ENCODE results near the gene VRK1.

VRK1 gene

DNA sequence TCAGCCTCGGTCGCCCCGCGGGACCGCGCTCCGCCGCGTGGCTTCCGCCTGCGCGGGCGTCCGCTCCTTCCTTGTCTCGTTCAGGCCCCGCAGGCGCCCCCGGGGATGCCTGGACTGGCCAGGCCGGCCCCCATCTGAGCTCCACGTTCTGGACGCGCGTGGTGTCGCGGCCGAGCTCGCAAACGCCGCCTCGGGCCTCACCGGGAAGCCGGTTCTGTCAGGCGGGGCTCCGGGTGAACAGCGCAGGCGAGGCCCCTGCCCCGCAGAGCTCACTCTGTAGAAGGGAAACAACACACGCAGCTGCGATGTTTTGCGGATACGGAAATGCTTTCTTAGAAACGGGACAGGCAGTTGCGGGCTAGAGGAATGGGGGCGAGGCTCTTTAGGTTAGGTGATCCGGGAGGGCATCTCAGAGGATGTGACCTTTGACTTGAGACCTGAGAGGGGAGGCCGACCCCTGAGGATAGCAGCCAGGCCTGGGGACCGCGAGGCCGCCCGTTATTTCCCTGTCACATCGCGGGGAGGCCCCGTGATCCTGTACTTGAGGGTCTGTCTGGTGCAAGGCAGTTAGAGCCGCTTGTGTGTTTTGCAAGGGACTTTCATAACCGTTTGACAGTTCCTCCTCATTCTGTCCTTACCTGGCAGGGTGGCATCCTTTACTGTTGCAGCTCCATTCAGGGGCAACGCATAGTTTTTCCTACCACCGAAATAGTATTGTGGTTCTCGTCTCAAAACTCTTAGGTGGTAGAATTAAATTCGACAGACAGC lies 584 bp downstream of the VRK1 start:
- intact Hi-C loops (cut with micrococcal nuclease) = loop anchor here (5.0 to 10.0 kb wide), 2 partner anchors 35 to 433 kb away; partner anchors contain the start of genes ATG2B and GSKIP
- Mint-ChIP-seq H3K36me3 (ENCODE audit: low read depth) (no peaks in the 10 kb centered on the region), H3K27ac (peak overlapping the region; percentile 84), H3K4me1 (ENCODE audit: low read depth) (peaks cover 32% of the 10 kb centered on the region), H3K9me3 (peaks cover 5% of the 10 kb centered on the region), H3K4me3 (peak overlapping the region; percentile 95), H3K27me3 (peaks cover 9% of the 10 kb centered on the region)

DNA sequence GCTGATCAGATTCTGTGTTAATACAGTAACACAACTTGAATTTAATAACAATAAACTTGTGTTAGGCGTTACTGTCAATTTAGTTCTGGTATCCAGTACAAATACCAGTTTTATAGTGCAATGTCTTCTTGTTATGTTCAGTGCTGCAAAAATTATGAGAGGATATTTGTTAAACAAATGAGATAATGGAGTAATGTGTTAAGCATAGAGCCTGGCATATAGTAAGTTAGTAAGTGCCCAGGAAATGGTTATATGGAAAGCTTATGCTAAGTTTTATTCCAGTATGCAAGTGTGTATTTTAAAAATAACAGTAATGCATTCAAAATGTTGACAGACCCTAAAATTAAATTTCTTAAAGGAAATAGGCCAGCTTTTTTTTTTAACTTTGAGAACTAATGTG lies 1.8 kb downstream of the VRK1 start:
- Mint-ChIP-seq H3K4me3 (no peak overlapping the region), H3K9me3 (no peaks in the 10 kb centered on the region)

GRCh38 chr14:96799489-96800054 lies 2.4 kb downstream of the VRK1 start:
- Mint-ChIP-seq H3K4me1 (ENCODE audit: low read depth) (peaks cover 32% of the 10 kb centered on the region), H3K36me3 (ENCODE audit: low read depth) (no peaks in the 10 kb centered on the region), H3K27ac (no peak overlapping the region), H3K9me3 (no peaks in the 10 kb centered on the region), H3K27me3 (peaks cover 6% of the 10 kb centered on the region), H3K4me3 (no peak overlapping the region)
- intact Hi-C loops (cut with micrococcal nuclease) = loop anchor here (5.0 to 10.0 kb wide), 2 partner anchors 37 to 435 kb away; partner anchors contain the start of genes ATG2B and GSKIP

More for the DNA sequence above, 1.8 kb downstream of the VRK1 start:
- H3K36me3 Mint-ChIP-seq (ENCODE audit: low read depth) = no peaks in the 10 kb centered on the region
- no peak overlapping the region for H3K27ac Mint-ChIP-seq
- H3K4me1 Mint-ChIP-seq (ENCODE audit: low read depth) = peaks cover 26% of the 10 kb centered on the region
- intact Hi-C loops (cut with micrococcal nuclease) = loop anchor here (5.0 to 10.0 kb wide), 2 partner anchors 37 to 434 kb away; partner anchors contain the start of genes ATG2B and GSKIP
- H3K27me3 Mint-ChIP-seq = peaks cover 9% of the 10 kb centered on the region

DNA sequence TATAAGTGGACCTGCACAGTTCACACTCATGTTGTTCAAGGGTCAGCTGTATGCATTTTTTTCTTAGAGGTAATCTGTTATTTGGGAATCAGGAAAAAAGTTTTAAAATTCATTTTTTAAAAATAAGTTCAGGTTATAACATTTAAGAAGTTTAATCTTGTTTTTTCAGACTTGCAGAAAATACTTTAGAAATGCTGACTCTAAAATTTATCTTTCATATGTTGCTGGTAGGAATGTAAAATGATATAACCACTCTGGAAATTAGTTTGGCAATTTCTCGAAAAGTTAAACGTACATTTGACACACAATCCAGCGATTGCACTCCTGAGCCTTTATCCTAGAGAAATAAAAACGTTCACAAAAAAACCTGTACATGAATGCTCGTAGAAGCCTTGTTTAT lies 4.7 kb downstream of the VRK1 start:
- no peaks in the 10 kb centered on the region for H3K9me3 Mint-ChIP-seq
- no peak overlapping the region for H3K4me3 Mint-ChIP-seq
- H3K4me1 Mint-ChIP-seq (ENCODE audit: low read depth) = peaks cover 28% of the 10 kb centered on the region
- H3K27ac Mint-ChIP-seq = no peak overlapping the region
- H3K27me3 Mint-ChIP-seq = no peaks in the 10 kb centered on the region
- H3K36me3 Mint-ChIP-seq (ENCODE audit: low read depth) = no peaks in the 10 kb centered on the region
- intact Hi-C loops (cut with micrococcal nuclease) = no loop called here

DNA sequence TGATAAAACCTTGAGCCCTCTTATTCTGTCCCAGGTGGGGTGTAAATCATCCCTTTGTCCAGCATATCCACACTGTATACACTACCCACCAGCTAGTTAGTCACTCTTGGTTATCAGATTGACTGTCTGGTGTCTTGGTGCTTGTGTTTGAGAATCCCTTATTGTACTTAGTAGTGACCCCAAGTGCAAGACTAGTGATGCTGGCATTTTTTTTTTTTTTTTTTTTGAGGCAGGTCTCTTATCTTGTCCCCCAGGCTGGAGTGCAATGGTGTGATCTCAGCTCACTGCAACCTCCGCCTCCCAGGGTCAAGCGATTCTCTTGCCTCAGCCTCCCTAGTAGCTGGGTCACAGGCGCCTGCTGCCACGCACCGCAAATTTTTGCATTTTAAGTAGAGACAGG lies 5.8 kb downstream of the VRK1 start:
- no peak overlapping the region for H3K4me3 Mint-ChIP-seq
- peaks cover 33% of the 10 kb centered on the region for H3K4me1 Mint-ChIP-seq (ENCODE audit: low read depth)
- H3K27ac Mint-ChIP-seq = no peak overlapping the region
- intact Hi-C loops (cut with micrococcal nuclease) = no loop called here
- no peaks in the 10 kb centered on the region for H3K9me3 Mint-ChIP-seq
- no peaks in the 10 kb centered on the region for H3K27me3 Mint-ChIP-seq
- H3K36me3 Mint-ChIP-seq (ENCODE audit: low read depth) = no peaks in the 10 kb centered on the region

DNA sequence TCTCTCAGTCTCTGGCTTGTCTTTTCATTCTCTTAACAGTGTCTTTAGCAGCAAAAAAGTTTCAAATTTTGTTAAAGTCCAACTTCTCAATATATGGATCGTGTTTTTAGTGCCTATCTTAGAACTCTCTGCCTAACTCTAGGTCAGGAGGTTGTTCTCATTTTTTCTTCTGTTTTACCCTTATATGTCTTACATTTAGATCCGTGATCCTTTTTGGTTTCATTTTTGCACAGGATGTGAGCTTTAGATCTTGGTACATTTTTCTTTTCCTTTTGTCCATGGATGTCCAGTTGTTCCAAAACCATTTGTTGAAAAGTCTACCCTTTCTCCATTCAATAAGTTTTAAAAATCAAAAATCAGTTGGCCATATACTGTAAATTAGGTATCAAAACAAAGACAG lies 6.8 kb downstream of the VRK1 start:
- Mint-ChIP-seq H3K9me3 (no peaks in the 10 kb centered on the region), H3K4me3 (no peak overlapping the region), H3K4me1 (ENCODE audit: low read depth) (peaks cover 28% of the 10 kb centered on the region), H3K36me3 (ENCODE audit: low read depth) (no peaks in the 10 kb centered on the region), H3K27me3 (no peaks in the 10 kb centered on the region), H3K27ac (no peak overlapping the region)
- intact Hi-C loops (cut with micrococcal nuclease) = no loop called here

GRCh38 chr14:96804895-96805294 lies 7.7 kb downstream of the VRK1 start:
- intact Hi-C loops (cut with micrococcal nuclease) = no loop called here
- Mint-ChIP-seq H3K27me3 (no peaks in the 10 kb centered on the region), H3K36me3 (ENCODE audit: low read depth) (no peaks in the 10 kb centered on the region), H3K27ac (no peak overlapping the region), H3K4me1 (ENCODE audit: low read depth) (peaks cover 28% of the 10 kb centered on the region), H3K4me3 (no peak overlapping the region), H3K9me3 (no peaks in the 10 kb centered on the region)

GRCh38 chr14:96805956-96806355 lies 8.8 kb downstream of the VRK1 start:
- intact Hi-C loops (cut with micrococcal nuclease) = no loop called here
- Mint-ChIP-seq H3K4me1 (ENCODE audit: low read depth) (peaks cover 28% of the 10 kb centered on the region), H3K27me3 (no peaks in the 10 kb centered on the region), H3K27ac (no peak overlapping the region), H3K36me3 (ENCODE audit: low read depth) (no peaks in the 10 kb centered on the region), H3K9me3 (no peaks in the 10 kb centered on the region), H3K4me3 (no peak overlapping the region)

GRCh38 chr14:96806836-96807235 lies 9.7 kb downstream of the VRK1 start:
- H3K4me1 Mint-ChIP-seq (ENCODE audit: low read depth) = peaks cover 28% of the 10 kb centered on the region
- H3K27ac Mint-ChIP-seq = no peak overlapping the region

DNA sequence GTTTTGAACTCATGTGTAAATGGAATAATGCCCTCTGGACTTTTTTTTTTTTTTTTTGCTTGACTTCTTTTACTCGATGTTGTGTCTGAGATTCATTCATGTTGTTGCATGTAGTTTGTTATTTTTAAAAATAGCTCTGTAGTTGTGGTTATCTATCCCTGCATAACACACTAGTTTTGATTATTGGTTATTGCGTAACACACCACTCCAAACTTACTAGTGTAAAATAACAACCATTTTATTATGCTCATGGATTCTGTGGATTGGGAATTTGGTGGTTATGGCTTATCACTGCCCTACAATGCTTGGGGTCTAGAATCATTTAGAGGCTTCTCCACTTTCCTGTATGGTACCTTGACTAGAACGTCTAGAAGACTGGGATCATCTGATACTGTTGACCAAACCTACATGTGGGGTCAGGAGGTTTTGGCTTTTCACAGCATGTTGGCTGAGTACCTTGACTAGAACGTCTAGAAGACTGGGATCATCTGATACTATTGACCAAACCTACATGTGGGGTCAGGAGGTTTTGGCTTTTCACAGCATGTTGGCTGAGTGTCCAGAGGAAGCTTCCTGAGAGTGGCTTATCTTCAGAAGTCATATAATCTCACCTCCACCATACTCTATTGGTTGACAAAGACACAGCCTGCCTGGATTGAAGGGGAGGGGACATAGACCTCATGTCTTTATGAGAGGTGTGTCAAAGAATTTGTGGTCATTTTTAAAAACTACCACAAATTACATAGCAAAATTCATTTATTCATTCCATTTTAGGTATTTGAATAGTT lies 11.6 kb downstream of the VRK1 start:
- Mint-ChIP-seq H3K36me3 (ENCODE audit: low read depth) (no peaks in the 10 kb centered on the region), H3K4me1 (ENCODE audit: low read depth) (peaks cover 25% of the 10 kb centered on the region), H3K27ac (no peak overlapping the region), H3K27me3 (no peaks in the 10 kb centered on the region), H3K9me3 (no peaks in the 10 kb centered on the region), H3K4me3 (no peak overlapping the region)
- intact Hi-C loops (cut with micrococcal nuclease) = no loop called here

More at GRCh38 chr14:96806836-96807235, 9.7 kb downstream of the VRK1 start:
- no peaks in the 10 kb centered on the region for H3K36me3 Mint-ChIP-seq (ENCODE audit: low read depth)
- H3K27me3 Mint-ChIP-seq = no peaks in the 10 kb centered on the region
- H3K9me3 Mint-ChIP-seq = no peaks in the 10 kb centered on the region
- intact Hi-C loops (cut with micrococcal nuclease) = no loop called here
- H3K4me3 Mint-ChIP-seq = no peak overlapping the region

GRCh38 chr14:96811265-96811664 lies 14.1 kb downstream of the VRK1 start:
- intact Hi-C loops (cut with micrococcal nuclease) = no loop called here
- Mint-ChIP-seq H3K36me3 (ENCODE audit: low read depth) (no peaks in the 10 kb centered on the region), H3K4me1 (ENCODE audit: low read depth) (peaks cover 23% of the 10 kb centered on the region), H3K9me3 (no peaks in the 10 kb centered on the region), H3K27me3 (no peaks in the 10 kb centered on the region), H3K27ac (no peak overlapping the region), H3K4me3 (no peak overlapping the region)

- H3K4me1 Mint-ChIP-seq (ENCODE audit: low read depth) = peaks cover 22% of the 10 kb centered on the region
- H3K36me3 Mint-ChIP-seq (ENCODE audit: low read depth) = no peaks in the 10 kb centered on the region
- no peak overlapping the region for H3K4me3 Mint-ChIP-seq
- H3K9me3 Mint-ChIP-seq = no peaks in the 10 kb centered on the region
- intact Hi-C loops (cut with micrococcal nuclease) = no loop called here
- H3K27me3 Mint-ChIP-seq = no peaks in the 10 kb centered on the region
- no peak overlapping the region for H3K27ac Mint-ChIP-seq
Measured at GRCh38 chr14:96811985-96812667, 14.9 kb downstream of the VRK1 start.

GRCh38 chr14:96816281-96816680 lies 19.1 kb downstream of the VRK1 start:
- no peaks in the 10 kb centered on the region for H3K27me3 Mint-ChIP-seq
- no peaks in the 10 kb centered on the region for H3K9me3 Mint-ChIP-seq
- H3K27ac Mint-ChIP-seq = no peak overlapping the region
- no peak overlapping the region for H3K4me3 Mint-ChIP-seq
- H3K36me3 Mint-ChIP-seq (ENCODE audit: low read depth) = no peaks in the 10 kb centered on the region
- intact Hi-C loops (cut with micrococcal nuclease) = no loop called here
- H3K4me1 Mint-ChIP-seq (ENCODE audit: low read depth) = peaks cover 11% of the 10 kb centered on the region
